Mesothelial cell of epicardium (in vitro differentiated cells): ENCODE data around the gene BPIFB6. TPM values are rescaled to one million over a fixed set of nuclear protein-coding genes. Genes with fewer than 3 reads are reported as not detected.
"Not testable (repeated sequence)": the region's sequence is repeated elsewhere in the genome, so short reads cannot be mapped to it uniquely, and the experiment has no call there.

Source experiments
- DNase-seq, 2 experiments: peaks; one replicate each; pipeline ENCODE4 v3.0.0; 2021; ENCODE audit warnings: low spot score in 2 of 2; ENCODE audit not compliant: unreplicated experiment in 2 of 2
- H3K27ac Mint-ChIP-seq: 2 replicates; pipeline ENCODE4 v1.8.0; 2021; ENCODE audit warnings: mixed read lengths
- H3K27me3 Mint-ChIP-seq: 2 replicates; pipeline ENCODE4 v1.8.0; 2021; ENCODE audit warnings: low read depth, mixed read lengths
- H3K36me3 Mint-ChIP-seq: 2 replicates; pipeline ENCODE4 v1.8.0; 2021; ENCODE audit warnings: mixed read lengths
- H3K4me1 Mint-ChIP-seq: 2 replicates; pipeline ENCODE4 v1.8.0; 2021; ENCODE audit warnings: mixed read lengths
- H3K4me3 Mint-ChIP-seq: 2 replicates; pipeline ENCODE4 v1.8.0; 2021; ENCODE audit warnings: mild to moderate bottlenecking, moderate library complexity, mixed read lengths
- H3K9me3 Mint-ChIP-seq: 2 replicates; pipeline ENCODE4 v1.8.0; 2021; ENCODE audit warnings: mixed read lengths
- CTCF ChIP-seq: fragments of 200-600 bp; sonication (generic); IDR thresholded peaks from one replicate; pipeline ENCODE4 v1.5.0; 2021; ENCODE audit warnings: antibody characterized with exemption; ENCODE audit not compliant: unreplicated experiment
- total RNA-seq: library from RNA; stranded (reverse); gene quantifications from 3 replicates; pipeline ENCODE4 v1.2.1, GENCODE V29; 2021

Gene BPIFB6
- total RNA-seq, 1 donor from 2014 or later: not detected

DNA sequence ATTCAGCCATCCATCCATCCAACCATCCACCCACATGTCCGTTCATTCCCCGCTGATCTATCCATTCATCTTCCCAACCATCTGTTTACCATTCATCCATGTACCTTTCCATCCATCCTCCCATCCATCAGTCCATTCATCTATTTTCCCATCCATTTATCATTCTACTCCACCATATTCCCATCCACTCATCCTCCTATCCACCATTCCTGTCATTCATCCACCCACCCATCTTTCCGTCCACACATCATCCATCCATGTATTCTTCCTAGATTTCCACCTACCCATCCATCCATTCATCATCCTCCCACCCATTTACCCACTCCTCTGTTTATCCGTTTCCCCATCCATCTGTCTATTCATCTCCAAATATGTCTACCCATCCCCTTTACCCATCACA, 6.8 kb downstream of the BPIFB6 start:
- no peak for TF ChIP-seq CTCF
- Mint-ChIP-seq H3K27me3 (peaks cover 37% of the 10 kb centered on the region), H3K9me3 (no peaks in the 10 kb centered on the region), H3K36me3 (no peaks in the 10 kb centered on the region), H3K4me3 (no peak overlapping the region), H3K4me1 (no peaks in the 10 kb centered on the region), H3K27ac (no peak overlapping the region)
- no peak for DNase-seq

DNA sequence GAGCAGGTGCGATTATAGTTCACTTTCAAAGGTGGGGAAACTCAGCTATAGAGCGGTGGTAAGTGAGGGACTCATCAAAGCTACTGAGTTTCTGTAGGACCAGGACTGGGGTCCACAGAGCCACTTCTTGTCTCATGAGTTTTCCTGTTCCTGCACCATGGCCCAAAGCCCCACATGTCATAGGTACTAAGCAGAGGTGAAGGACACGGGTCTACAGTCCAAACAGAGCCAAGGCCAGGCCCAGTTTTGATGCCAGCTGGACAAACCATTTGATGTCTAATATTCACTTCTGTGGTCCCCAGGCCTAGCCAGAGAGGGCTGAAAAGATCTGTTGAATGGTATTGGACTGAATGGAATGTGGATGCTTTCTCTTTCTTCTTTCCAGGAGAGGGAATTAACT, 11.0 kb downstream of the BPIFB6 start:
- Mint-ChIP-seq H3K27me3 (peaks cover 31% of the 10 kb centered on the region), H3K4me3 (no peak overlapping the region), H3K36me3 (peaks cover 2% of the 10 kb centered on the region), H3K4me1 (no peaks in the 10 kb centered on the region), H3K9me3 (peaks cover 22% of the 10 kb centered on the region), H3K27ac (no peak overlapping the region)
- TF ChIP-seq CTCF: no peak
- no peak for DNase-seq

DNA sequence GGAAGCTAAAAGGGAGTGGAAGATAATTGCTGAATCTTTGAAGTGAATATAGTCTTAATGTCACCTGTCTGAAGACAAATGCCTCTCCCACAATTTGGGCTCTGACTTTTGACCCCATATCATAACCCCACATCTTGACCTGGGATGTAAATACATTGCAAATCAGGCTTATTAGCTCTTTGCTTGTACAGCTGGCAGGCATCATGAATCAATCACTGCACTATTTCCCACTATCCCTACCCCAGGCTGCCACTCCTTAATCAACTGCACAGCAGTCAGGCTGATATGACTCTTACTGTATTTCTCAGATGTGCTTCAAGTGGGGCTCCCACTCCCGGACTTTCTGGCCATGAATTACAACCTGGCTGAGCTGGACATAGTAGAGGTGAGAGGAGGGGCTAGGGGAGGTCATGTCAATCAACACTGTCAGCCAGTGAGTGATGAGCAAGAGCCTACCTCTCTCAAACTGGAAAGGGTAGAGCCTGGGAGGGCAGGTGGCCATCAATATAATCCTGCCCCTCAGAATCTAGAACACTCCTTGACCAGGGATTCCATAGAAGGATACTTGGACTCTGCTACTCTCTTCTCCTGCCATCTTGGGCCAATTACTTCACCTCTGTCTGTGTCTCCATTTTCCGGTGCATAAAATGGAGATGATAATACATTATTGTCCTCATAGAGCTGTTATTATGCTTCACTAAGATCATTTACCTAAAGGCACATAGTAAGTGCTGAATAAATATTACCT, 11.7 kb downstream of the BPIFB6 start:
- peaks cover 2% of the 10 kb centered on the region for H3K36me3 Mint-ChIP-seq
- no peak for TF ChIP-seq CTCF
- no peaks in the 10 kb centered on the region for H3K4me1 Mint-ChIP-seq
- no peak for DNase-seq
- H3K27ac Mint-ChIP-seq: no peak overlapping the region
- H3K27me3 Mint-ChIP-seq: peaks cover 25% of the 10 kb centered on the region
- H3K4me3 Mint-ChIP-seq: no peak overlapping the region
- H3K9me3 Mint-ChIP-seq: peaks cover 22% of the 10 kb centered on the region

GRCh38 chr20:33043731-33044181, 12.3 kb downstream of the BPIFB6 start:
- Mint-ChIP-seq H3K4me1 (no peaks in the 10 kb centered on the region), H3K27ac (no peak overlapping the region), H3K9me3 (peaks cover 22% of the 10 kb centered on the region), H3K36me3 (peaks cover 2% of the 10 kb centered on the region), H3K4me3 (no peak overlapping the region), H3K27me3 (peaks cover 20% of the 10 kb centered on the region)
- no peak for DNase-seq
- TF ChIP-seq CTCF: no peak

DNA sequence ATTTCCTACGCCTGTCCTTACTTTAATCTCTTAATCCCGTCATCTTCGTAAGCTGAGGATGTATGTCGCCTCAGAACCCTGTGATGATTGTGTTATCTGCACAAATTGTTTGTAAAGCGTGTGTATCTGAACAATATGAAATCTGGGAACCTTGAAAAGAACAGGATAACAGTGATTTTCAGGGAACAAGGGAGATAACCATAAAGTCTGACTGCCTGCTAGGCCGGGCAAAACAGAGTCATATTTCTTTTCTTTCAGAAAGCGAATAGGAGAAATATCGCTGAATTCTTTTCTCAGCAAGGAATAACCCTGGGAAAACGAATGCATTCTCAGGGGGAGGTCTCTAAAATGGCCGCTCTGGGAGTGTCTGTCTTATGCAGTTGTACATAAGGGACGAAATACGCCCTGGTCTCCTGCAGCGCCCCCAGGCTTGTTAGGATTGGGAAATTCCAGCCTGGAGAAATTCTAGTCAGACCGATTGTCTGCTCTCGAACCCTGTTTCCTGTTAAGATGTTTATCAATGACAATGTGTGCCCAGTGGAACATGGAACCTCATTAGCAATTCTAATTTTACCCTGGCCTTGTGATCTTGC, 13.8 kb downstream of the BPIFB6 start:
- not testable (repeated sequence) for H3K4me3 Mint-ChIP-seq, H3K4me1 Mint-ChIP-seq, H3K27ac Mint-ChIP-seq, H3K27me3 Mint-ChIP-seq, H3K36me3 Mint-ChIP-seq, DNase-seq
- H3K9me3 Mint-ChIP-seq: peaks cover 22% of the 10 kb centered on the region

DNA sequence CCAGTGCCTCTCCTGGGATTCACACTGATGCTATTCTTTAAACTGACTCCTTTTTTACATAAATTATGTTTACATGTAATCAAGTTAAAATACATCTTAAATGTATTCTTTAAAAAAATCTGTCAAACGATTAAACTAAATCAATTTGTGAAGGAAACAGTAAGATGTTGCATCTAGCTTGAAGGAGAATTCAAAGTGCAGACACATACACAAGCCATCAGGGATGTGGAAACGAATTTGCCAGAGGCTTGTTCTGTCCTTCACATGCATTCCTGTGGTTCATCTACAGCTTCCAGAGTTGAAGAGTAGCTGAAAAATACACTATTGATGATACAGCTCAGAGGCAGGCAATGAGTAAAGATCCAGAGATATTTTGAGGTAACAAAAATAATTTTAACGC, 15.0 kb downstream of the BPIFB6 start:
- peaks cover 1% of the 10 kb centered on the region for H3K27me3 Mint-ChIP-seq
- peaks cover 22% of the 10 kb centered on the region for H3K9me3 Mint-ChIP-seq
- DNase-seq: no peak

More for the DNA sequence above, 15.0 kb downstream of the BPIFB6 start:
- H3K4me1 Mint-ChIP-seq: no peaks in the 10 kb centered on the region
- peaks cover 2% of the 10 kb centered on the region for H3K36me3 Mint-ChIP-seq
- H3K27ac Mint-ChIP-seq: no peak overlapping the region
- TF ChIP-seq CTCF: no peak
- H3K4me3 Mint-ChIP-seq: no peak overlapping the region
